CD4-positive, alpha-beta T cell (primary cell): ENCODE data around the gene ZNF175. TPM values are rescaled to one million over a fixed set of nuclear protein-coding genes. Genes with fewer than 3 reads are reported as not detected.

Source experiments
- ATAC-seq: fragments of 200-7000 bp; cut with Tn5 transposase; one replicate; pipeline ENCODE4 v1.10.0; 2022; ENCODE audit warnings: mild to moderate bottlenecking; ENCODE audit not compliant: poor library complexity
- CTCF ChIA-PET: fragments of 350-600 bp; sonication (Branson Sonifier 250); formaldehyde crosslinking; loops from one replicate; lab custom pipeline; 2021; ENCODE audit warnings: antibody characterized with exemption, inconsistent platforms; lab: Charles Lee
- POLR2A ChIA-PET: fragments of 350-600 bp; sonication (Branson Sonifier 250); formaldehyde crosslinking; loops from one replicate; lab custom pipeline; 2021; ENCODE audit warnings: antibody characterized with exemption, inconsistent platforms; lab: Charles Lee
- DNase-seq, 14 experiments: peaks; one replicate each; pipeline ENCODE4 v3.0.0-alpha.2; 2013 to 2020; ENCODE audit warnings: mixed read lengths in 2 of 14
- H3K27ac ChIP-seq, 2 donors: one replicate each; pipeline versions ENCODE4 v1.5.1 to v1.7.0; 2013; ENCODE audit warnings: low read length in 2 of 2, low read depth in 1 of 2, mild to moderate bottlenecking in 1 of 2
- H3K27me3 ChIP-seq, 2 experiments: 1 replicate in 1 of 2; 2 replicates in 1 of 2; pipeline versions ENCODE4 v1.6.1 to v1.7.0; 2013; ENCODE audit warnings: low read length in 2 of 2, control low read depth in 1 of 2, mild to moderate bottlenecking in 1 of 2, moderate library complexity in 1 of 2; ENCODE audit not compliant: insufficient read depth in 2 of 2, control insufficient read depth in 1 of 2
- H3K36me3 ChIP-seq: one replicate; pipeline ENCODE4 v1.6.1; 2013; ENCODE audit warnings: low read length, control low read depth; ENCODE audit not compliant: insufficient read depth
- H3K4me1 ChIP-seq: one replicate; pipeline ENCODE4 v1.6.1; 2013; ENCODE audit warnings: low read length, control low read depth; ENCODE audit not compliant: insufficient read depth
- H3K4me3 ChIP-seq: one replicate; pipeline ENCODE4 v1.5.1; 2013; ENCODE audit warnings: mild to moderate bottlenecking, low read length, moderate library complexity
- H3K9me3 ChIP-seq, 2 experiments: 1 replicate in 1 of 2; 2 replicates in 1 of 2; pipeline versions ENCODE4 v1.6.1 to v1.7.0; 2013; ENCODE audit warnings: low read length in 2 of 2, mild to moderate bottlenecking in 2 of 2, control low read depth in 1 of 2, moderate library complexity in 1 of 2; ENCODE audit not compliant: control insufficient read depth in 1 of 2, insufficient read depth in 1 of 2
- H3K27ac Mint-ChIP-seq: one replicate; pipeline ENCODE4 v1.8.0; 2020; ENCODE audit warnings: mixed read lengths
- H3K27me3 Mint-ChIP-seq: one replicate; pipeline ENCODE4 v1.8.0; 2021; ENCODE audit warnings: mixed read lengths
- H3K36me3 Mint-ChIP-seq: one replicate; pipeline ENCODE4 v1.8.0; 2021; ENCODE audit warnings: low read depth, mixed read lengths
- H3K4me1 Mint-ChIP-seq: one replicate; pipeline ENCODE4 v1.8.0; 2021; ENCODE audit warnings: low read depth, mixed read lengths
- H3K4me3 Mint-ChIP-seq: one replicate; pipeline ENCODE4 v1.8.0; 2020; ENCODE audit warnings: mild to moderate bottlenecking, mixed read lengths
- H3K9me3 Mint-ChIP-seq: one replicate; pipeline ENCODE4 v1.8.0; 2020; ENCODE audit warnings: mixed read lengths
- CTCF ChIP-seq: fragments of 200-600 bp; IDR thresholded peaks from one replicate; pipeline ENCODE4 v1.8.0; 2022; ENCODE audit warnings: antibody characterized with exemption, mild to moderate bottlenecking
- intact Hi-C, 2 experiments: fragments of 100-400 bp; cut with DNase I in 1 of 2; cut with micrococcal nuclease in 1 of 2; formaldehyde crosslinking; loops; one replicate each; pipeline versions ENCODE4 v1.15.1 to v1.9.0; 2023 to 2025; cut with DNase I, micrococcal nuclease
- total RNA-seq, 174 experiments: library from RNA in 2 of 174; stranded (reverse) in 2 of 174; gene quantifications; one replicate each; pipeline ENCODE4 v1.2.3 and lab custom pipeline; 2021 to 2026

The ZNF175 gene
- total RNA-seq, 2 experiments from 2014 or later = 1.1 to 1.9 TPM

GRCh38 chr19:51539821-51540366 is 31.2 kb upstream of the ZNF175 start:
- Mint-ChIP-seq H3K27ac (no peak overlapping the region), H3K9me3 (peaks cover 4% of the 10 kb centered on the region), H3K4me3 (no peak overlapping the region), H3K4me1 (no peaks in the 10 kb centered on the region), H3K27me3 (peaks cover 76% of the 10 kb centered on the region), H3K36me3 (no peaks in the 10 kb centered on the region)
- H3K36me3 ChIP-seq = no peaks in the 10 kb centered on the region
- no peak for TF ChIP-seq CTCF
- H3K27ac ChIP-seq = no peak overlapping the region
- peaks cover 12 to 16% of the 10 kb centered on the region in 2 experiments for H3K27me3 ChIP-seq
- H3K4me3 ChIP-seq = no peak overlapping the region
- H3K9me3 ChIP-seq = peaks cover 0 to 6% of the 10 kb centered on the region in 2 experiments
- no peaks in the 10 kb centered on the region for H3K4me1 ChIP-seq
- ChIA-PET POLR2A (no interaction called here), CTCF (no interaction called here)
- no peak for ATAC-seq
- no peak for DNase-seq
- intact Hi-C loops = no loop called here

- no peaks in the 10 kb centered on the region for H3K9me3 Mint-ChIP-seq
- H3K4me1 Mint-ChIP-seq = peaks cover 4% of the 10 kb centered on the region
- H3K27ac Mint-ChIP-seq = no peak overlapping the region
- no peaks in the 10 kb centered on the region for H3K36me3 Mint-ChIP-seq
- no peak for DNase-seq
- no peak overlapping the region for H3K4me3 Mint-ChIP-seq
- H3K36me3 ChIP-seq = no peaks in the 10 kb centered on the region
- H3K4me3 ChIP-seq = no peak overlapping the region
- no peaks in the 10 kb centered on the region for H3K4me1 ChIP-seq
- H3K27me3 Mint-ChIP-seq = peaks cover 65% of the 10 kb centered on the region
- peaks cover 21 to 23% of the 10 kb centered on the region in 2 experiments for H3K27me3 ChIP-seq
- POLR2A ChIA-PET = no interaction called here
- no peak overlapping the region for H3K27ac ChIP-seq
- no peak for TF ChIP-seq CTCF
- CTCF ChIA-PET = no interaction called here
- intact Hi-C loops = no loop called here
- peaks cover 0 to 6% of the 10 kb centered on the region in 2 experiments for H3K9me3 ChIP-seq
- ATAC-seq = no peak
Measured at GRCh38 chr19:51541458-51542357, 29.4 kb upstream of the ZNF175 start.

GRCh38 chr19:51542699-51543098 is 28.4 kb upstream of the ZNF175 start:
- H3K9me3 Mint-ChIP-seq = no peaks in the 10 kb centered on the region
- TF ChIP-seq CTCF = no peak
- peaks cover 0 to 3% of the 10 kb centered on the region in 2 experiments for H3K9me3 ChIP-seq
- ChIA-PET POLR2A (no interaction called here), CTCF (no interaction called here)
- no peak for DNase-seq
- H3K36me3 ChIP-seq = no peaks in the 10 kb centered on the region
- no peak overlapping the region for H3K27ac ChIP-seq
- ATAC-seq = no peak
- peaks cover 4% of the 10 kb centered on the region for H3K4me1 ChIP-seq
- H3K4me1 Mint-ChIP-seq = peaks cover 8% of the 10 kb centered on the region
- H3K4me3 Mint-ChIP-seq = no peak overlapping the region
- peaks cover 64% of the 10 kb centered on the region for H3K27me3 Mint-ChIP-seq
- no peak overlapping the region for H3K27ac Mint-ChIP-seq
- H3K4me3 ChIP-seq = no peak overlapping the region
- H3K36me3 Mint-ChIP-seq = no peaks in the 10 kb centered on the region
- intact Hi-C loops = no loop called here
- peaks cover 19 to 26% of the 10 kb centered on the region in 2 experiments for H3K27me3 ChIP-seq
